GM23248 (cell line): ENCODE data around the gene POPDC3.

Experiments
- EZH2 ChIP-seq: fragments of 200-600 bp; sonication (generic); IDR thresholded peaks from 2 replicates; pipeline ENCODE4 v1.6.1; 2018; ENCODE audit warnings: antibody characterized with exemption, mild to moderate bottlenecking; ENCODE audit not compliant: insufficient read depth, poor library complexity, severe bottlenecking
- EZH2phosphoT487 ChIP-seq: fragments of 200-600 bp; sonication (generic); IDR thresholded peaks from 2 replicates; pipeline ENCODE4 v1.6.1; 2018; ENCODE audit warnings: antibody characterized with exemption, moderate library complexity, mild to moderate bottlenecking, low read depth; ENCODE audit not compliant: insufficient read depth

- TF ChIP-seq EZH2: no peak
- no peak for TF ChIP-seq EZH2phosphoT487
Measured at GRCh38 chr6:105153676-105154075, 26.1 kb downstream of the POPDC3 start.
